Gastroesophageal sphincter (tissue), 3 donors: ENCODE results near the gene VAV2.

Experiments used
- EP300 ChIP-seq: sonication (generic); formaldehyde crosslinking; IDR thresholded peaks from one replicate; pipeline ENCODE4 v1.6.1; 2017; ENCODE audit warnings: antibody characterized with exemption, mild to moderate bottlenecking
- POLR2AphosphoS5 ChIP-seq: sonication (generic); formaldehyde crosslinking; IDR thresholded peaks from one replicate; pipeline ENCODE4 v1.6.1; 2017; ENCODE audit warnings: antibody characterized with exemption
- TF ChIP-seq, protein P1 (sequence below), 4 experiments: fragments of 200-600 bp in 2 of 4; fragments of 450-650 bp in 2 of 4; sonication (generic) in 1 of 4; IDR thresholded peaks; one replicate each; pipeline ENCODE4 v1.5.1; 2017 to 2019; ENCODE audit warnings: antibody characterized with exemption in 4 of 4, mild to moderate bottlenecking in 2 of 4, moderate library complexity in 2 of 4

DNA sequence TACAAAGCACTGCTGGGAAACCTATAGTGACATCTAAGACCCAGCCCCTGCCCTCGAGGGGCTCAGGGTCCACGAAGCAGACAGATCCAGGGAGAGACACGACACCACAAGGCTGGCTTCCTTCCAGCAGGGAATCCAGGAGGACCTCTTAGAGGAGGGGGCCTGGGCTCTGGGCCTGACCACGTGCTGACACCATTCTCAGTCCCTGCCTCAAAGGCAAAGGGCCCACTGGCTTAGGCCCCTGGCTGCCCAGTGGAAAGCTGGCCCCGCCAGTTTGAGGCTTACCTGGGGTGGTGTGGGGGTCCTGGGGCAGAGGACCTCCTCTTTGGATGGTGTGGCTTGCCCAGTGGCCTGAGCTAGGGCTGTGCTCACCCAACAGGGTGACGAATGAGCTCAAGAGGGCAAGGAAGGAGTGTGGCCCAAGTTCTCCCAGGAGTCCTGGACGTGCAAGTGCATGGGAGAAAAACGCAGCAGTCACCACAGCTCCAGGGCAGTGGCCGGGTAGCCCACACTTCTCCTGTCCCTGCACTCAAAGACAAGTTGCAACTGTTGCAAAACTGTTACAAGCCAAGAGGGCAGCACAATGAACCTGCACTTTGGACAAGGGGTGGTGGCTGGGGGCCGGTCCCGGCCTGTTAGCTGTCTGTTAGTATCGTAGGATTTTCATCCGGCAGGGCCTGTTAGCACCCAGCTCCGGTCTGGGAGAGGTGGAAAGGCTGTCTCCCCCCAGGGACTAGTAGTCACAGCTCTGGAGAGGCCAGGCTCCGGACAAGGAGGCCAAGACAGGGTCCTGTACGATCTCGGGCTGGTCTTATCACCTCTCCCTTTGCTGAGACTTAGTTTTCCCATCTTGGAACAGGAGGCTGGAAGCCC, 252.5 kb downstream of the VAV2 start:
- TF ChIP-seq POLR2AphosphoS5, result no peak
- TF ChIP-seq EP300, result no peak
- TF ChIP-seq, protein P1, sequence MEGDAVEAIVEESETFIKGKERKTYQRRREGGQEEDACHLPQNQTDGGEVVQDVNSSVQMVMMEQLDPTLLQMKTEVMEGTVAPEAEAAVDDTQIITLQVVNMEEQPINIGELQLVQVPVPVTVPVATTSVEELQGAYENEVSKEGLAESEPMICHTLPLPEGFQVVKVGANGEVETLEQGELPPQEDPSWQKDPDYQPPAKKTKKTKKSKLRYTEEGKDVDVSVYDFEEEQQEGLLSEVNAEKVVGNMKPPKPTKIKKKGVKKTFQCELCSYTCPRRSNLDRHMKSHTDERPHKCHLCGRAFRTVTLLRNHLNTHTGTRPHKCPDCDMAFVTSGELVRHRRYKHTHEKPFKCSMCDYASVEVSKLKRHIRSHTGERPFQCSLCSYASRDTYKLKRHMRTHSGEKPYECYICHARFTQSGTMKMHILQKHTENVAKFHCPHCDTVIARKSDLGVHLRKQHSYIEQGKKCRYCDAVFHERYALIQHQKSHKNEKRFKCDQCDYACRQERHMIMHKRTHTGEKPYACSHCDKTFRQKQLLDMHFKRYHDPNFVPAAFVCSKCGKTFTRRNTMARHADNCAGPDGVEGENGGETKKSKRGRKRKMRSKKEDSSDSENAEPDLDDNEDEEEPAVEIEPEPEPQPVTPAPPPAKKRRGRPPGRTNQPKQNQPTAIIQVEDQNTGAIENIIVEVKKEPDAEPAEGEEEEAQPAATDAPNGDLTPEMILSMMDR (IDR thresholded peaks at IDR 0.05), result no peak
